IMR-90 (cell line): ENCODE data around the gene JAKMIP1. TPM values are rescaled to one million over a fixed set of nuclear protein-coding genes. Genes with fewer than 3 reads are reported as not detected.

Source experiments
- ATAC-seq: fragments of 200-7000 bp; cut with Tn5 transposase; 2 replicates; pipeline ENCODE4 v1.9.1; 2020; ENCODE audit warnings: low read depth, mild to moderate bottlenecking, moderate library complexity
- BruUV-seq: library from RNA; stranded (reverse); fragments of 400-500 nt; replicated peaks from 2 replicates; lab custom pipeline; 2021; lab: Mats Ljungman, UMichigan
- CTCF ChIA-PET: fragments of 300-600 bp; formaldehyde crosslinking; extraction: SDS; loops from one replicate; lab custom pipeline; 2021; ENCODE audit warnings: antibody characterized with exemption; lab: Yijun Ruan, JAX
- POLR2A ChIA-PET: fragments of 300-600 bp; sonication (Branson Sonifier 250); formaldehyde crosslinking; loops from one replicate; lab custom pipeline; 2022; ENCODE audit warnings: antibody characterized with exemption; ENCODE audit not compliant: unreplicated experiment; lab: Charles Lee
- DNase-seq: peaks from one replicate; pipeline ENCODE4 v3.0.0; 2013
- H2AFZ ChIP-seq: replicated peaks from 2 replicates; pipeline ENCODE3; 2013; ENCODE audit warnings: low read length, mild to moderate bottlenecking; ENCODE audit not compliant: poor library complexity
- H2AK5ac ChIP-seq: 2 replicates; pipeline ENCODE4 v1.6.1; 2013; ENCODE audit warnings: low read depth, low read length, inconsistent platforms
- H2AK9ac ChIP-seq: replicated peaks from 2 replicates; pipeline ENCODE3; 2013; ENCODE audit warnings: mild to moderate bottlenecking, low read depth, low read length, moderate library complexity; ENCODE audit not compliant: poor library complexity
- H2BK120ac ChIP-seq: 2 replicates; pipeline ENCODE4 v1.6.1; 2013; ENCODE audit warnings: low read depth, low read length, inconsistent platforms
- H2BK15ac ChIP-seq: 3 replicates; pipeline ENCODE4 v1.6.1; 2013; ENCODE audit warnings: low read depth, low read length, inconsistent platforms
- H2BK20ac ChIP-seq: 2 replicates; pipeline ENCODE4 v1.6.1; 2013; ENCODE audit warnings: low read depth, mild to moderate bottlenecking, inconsistent platforms, low read length, moderate library complexity
- H2BK5ac ChIP-seq: 2 replicates; pipeline ENCODE4 v1.6.1; 2013; ENCODE audit warnings: mild to moderate bottlenecking, low read depth, low read length, inconsistent platforms; ENCODE audit not compliant: poor library complexity, severe bottlenecking
- H3K14ac ChIP-seq: replicated peaks from 2 replicates; pipeline ENCODE4 v1.6.1; 2013; ENCODE audit warnings: low read depth, low read length, inconsistent platforms
- H3K18ac ChIP-seq: 2 replicates; pipeline ENCODE4 v1.6.1; 2013; ENCODE audit warnings: low read depth, low read length, control low read depth
- H3K23ac ChIP-seq: 2 replicates; pipeline ENCODE4 v1.6.1; 2013; ENCODE audit warnings: low read depth, low read length, inconsistent platforms
- H3K27ac ChIP-seq: 2 replicates; pipeline ENCODE4 v1.5.1; 2013; ENCODE audit warnings: mild to moderate bottlenecking, control low read depth, low read length; ENCODE audit not compliant: insufficient read depth
- H3K27me3 ChIP-seq: 2 replicates; pipeline ENCODE4 v1.6.1; 2013; ENCODE audit warnings: low read length; ENCODE audit not compliant: control insufficient read depth, insufficient read depth
- H3K36me3 ChIP-seq: 2 replicates; pipeline ENCODE4 v1.6.1; 2013; ENCODE audit warnings: low read length, mixed read lengths; ENCODE audit not compliant: control insufficient read depth, insufficient read depth
- H3K4ac ChIP-seq: 2 replicates; pipeline ENCODE4 v1.6.1; 2013; ENCODE audit warnings: low read depth, low read length, inconsistent platforms
- H3K4me1 ChIP-seq: 2 replicates; pipeline ENCODE4 v1.6.1; 2013; ENCODE audit warnings: low read length, mixed read lengths; ENCODE audit not compliant: control insufficient read depth, insufficient read depth
- H3K4me2 ChIP-seq: 2 replicates; pipeline ENCODE4 v1.6.1; 2013; ENCODE audit warnings: low read depth, mild to moderate bottlenecking, control low read depth, low read length, moderate library complexity
- H3K4me3 ChIP-seq: 2 replicates; pipeline ENCODE4 v1.5.1; 2013; ENCODE audit warnings: low read depth, mild to moderate bottlenecking, control low read depth, low read length, moderate library complexity; ENCODE audit not compliant: insufficient read depth
- H3K56ac ChIP-seq: 2 replicates; pipeline ENCODE4 v1.6.1; 2013; ENCODE audit warnings: low read length, inconsistent platforms; ENCODE audit not compliant: insufficient read depth; ENCODE audit errors: extremely low read depth
- H3K79me1 ChIP-seq, 2 experiments: 2 replicates each; pipeline ENCODE4 v1.6.1; 2013; ENCODE audit warnings: low read length in 2 of 2, inconsistent platforms in 1 of 2, low read depth in 1 of 2
- H3K9ac ChIP-seq: 2 replicates; pipeline ENCODE4 v1.6.1; 2013; ENCODE audit warnings: low read depth, low read length, control low read depth
- H3K9me1 ChIP-seq: 2 replicates; pipeline ENCODE4 v1.6.1; 2013; ENCODE audit warnings: low read length, inconsistent platforms; ENCODE audit not compliant: insufficient read depth
- H3K9me3 ChIP-seq: 2 replicates; pipeline ENCODE4 v1.6.1; 2013; ENCODE audit warnings: low read length; ENCODE audit not compliant: control insufficient read depth, insufficient read depth
- H4K20me1 ChIP-seq: 2 replicates; pipeline ENCODE4 v1.6.1; 2013; ENCODE audit warnings: low read length, inconsistent platforms; ENCODE audit not compliant: insufficient read depth
- H4K5ac ChIP-seq: 2 replicates; pipeline ENCODE4 v1.6.1; 2013; ENCODE audit warnings: mild to moderate bottlenecking, low read depth, low read length, control low read depth
- H4K8ac ChIP-seq, 2 experiments: 2 replicates each; pipeline ENCODE4 v1.6.1; 2013; ENCODE audit warnings: low read depth in 2 of 2, low read length in 2 of 2, control low read depth in 1 of 2, inconsistent platforms in 1 of 2
- H4K91ac ChIP-seq: 2 replicates; pipeline ENCODE4 v1.6.1; 2013; ENCODE audit warnings: low read depth, low read length, inconsistent platforms; ENCODE audit not compliant: insufficient read depth
- CHD1 ChIP-seq: IDR thresholded peaks from 2 replicates; pipeline ENCODE4 v1.6.1; 2012; ENCODE audit warnings: low read depth, low read length, improper control_type of control experiment
- MXI1 ChIP-seq: IDR thresholded peaks from 2 replicates; pipeline ENCODE4 v1.6.1; 2012; ENCODE audit warnings: low read depth, mild to moderate bottlenecking, low read length, moderate library complexity, borderline replicate concordance
- RAD21 ChIP-seq: IDR thresholded peaks from 2 replicates; pipeline ENCODE4 v1.6.1; 2012; ENCODE audit warnings: low read length, improper control_type of control experiment
- RCOR1 ChIP-seq: IDR thresholded peaks from 2 replicates; pipeline ENCODE4 v1.6.1; 2012; ENCODE audit warnings: mild to moderate bottlenecking, low read length, improper control_type of control experiment; ENCODE audit not compliant: insufficient replicate concordance
- WGBS, 2 experiments: methylation state at CpG; one replicate each; pipeline versions ENCODE4 v1.1.5 to v1.1.7; 2013; ENCODE audit warnings: missing lambda C conversion rate in 2 of 2; ENCODE audit not compliant: insufficient read length in 1 of 2; ENCODE audit errors: extremely low coverage in 2 of 2; 5-methylcytosine and 5-hydroxymethylcytosine counted together
- dilution Hi-C: fragments of 300-500 bp; cut with HindIII; formaldehyde crosslinking; loops from one replicate; pipeline ENCODE4 v1.14.3; 2018; ENCODE audit warnings: low sequenced_read_pairs; ENCODE audit not compliant: unreplicated experiment
- in situ Hi-C: fragments of 300-500 bp; cut with MboI; formaldehyde crosslinking; loops from 3 replicates; pipeline ENCODE4 v1.14.3; 2019; ENCODE audit warnings: low sequenced_read_pairs, inconsistent platforms, mixed read lengths
- intact Hi-C: fragments of 100-400 bp; cut with micrococcal nuclease; formaldehyde crosslinking; loops from 2 replicates; pipeline ENCODE4 v1.10.0; 2022
- polyA plus RNA-seq, 3 experiments: library from polyadenylated mRNA; depleted of rRNA; stranded (reverse); fragments of >200 nt; gene quantifications; 2 replicates each; pipeline ENCODE4 v1.2.3, GENCODE V29; 2012; ENCODE audit warnings: low replicate concordance in 1 of 3
- total RNA-seq: library from RNA; depleted of rRNA; stranded (reverse); fragments of >200 nt; gene quantifications from 2 replicates; pipeline ENCODE4 v1.2.3, GENCODE V29; 2012
- TF ChIP-seq, protein P1 (sequence below): conservative IDR thresholded peaks from 2 replicates; pipeline ENCODE4 v1.5.1; 2012; ENCODE audit warnings: mild to moderate bottlenecking, low read depth, low read length, improper control_type of control experiment

Gene JAKMIP1
- total and polyA plus RNA-seq, 2 of the 4 experiments (the other 2 are of a cell fraction), result not detected

GRCh38 chr4:6088950-6089349 lies 111.4 kb downstream of the JAKMIP1 start:
- intact Hi-C loops, result no loop called here
- no peak overlapping the region for H4K8ac ChIP-seq
- dilution Hi-C loops, result no loop called here
- H3K4ac ChIP-seq, result no peak overlapping the region
- H4K91ac ChIP-seq, result no peak overlapping the region
- no peak overlapping the region for H2AK9ac ChIP-seq
- H3K23ac ChIP-seq, result no peak overlapping the region
- no peak overlapping the region for H2BK5ac ChIP-seq
- no peak overlapping the region for H2AFZ ChIP-seq
- H3K18ac ChIP-seq, result no peak overlapping the region
- DNase-seq, result no peak
- ChIA-PET CTCF (no interaction called here), POLR2A (no interaction called here)
- H3K56ac ChIP-seq, result no peak overlapping the region
- H4K5ac ChIP-seq, result no peak overlapping the region
- no peaks in the 10 kb centered on the region for H4K20me1 ChIP-seq
- no peaks in the 10 kb centered on the region for H3K9me1 ChIP-seq
- no peak overlapping the region for H3K9ac ChIP-seq
- no peaks in the 10 kb centered on the region for H3K27me3 ChIP-seq
- no peak overlapping the region for H3K14ac ChIP-seq
- in situ Hi-C loops, result no loop called here
- no peaks in the 10 kb centered on the region for H3K36me3 ChIP-seq
- H3K4me2 ChIP-seq, result no peak overlapping the region
- 0 out of 2 replicates have a peak, but pooled peaks cover 2% of the 10 kb centered on the region for H3K9me3 ChIP-seq
- 40% methylated on average over 1 of the region's 2 CpGs; no CpG with 5 or more reads in 1 of the 2 experiments for WGBS, 2 experiments
- TF ChIP-seq CHD1 (no peak), MXI1 (no peak), RAD21 (no peak), RCOR1 (no peak)
- TF ChIP-seq, protein P1, sequence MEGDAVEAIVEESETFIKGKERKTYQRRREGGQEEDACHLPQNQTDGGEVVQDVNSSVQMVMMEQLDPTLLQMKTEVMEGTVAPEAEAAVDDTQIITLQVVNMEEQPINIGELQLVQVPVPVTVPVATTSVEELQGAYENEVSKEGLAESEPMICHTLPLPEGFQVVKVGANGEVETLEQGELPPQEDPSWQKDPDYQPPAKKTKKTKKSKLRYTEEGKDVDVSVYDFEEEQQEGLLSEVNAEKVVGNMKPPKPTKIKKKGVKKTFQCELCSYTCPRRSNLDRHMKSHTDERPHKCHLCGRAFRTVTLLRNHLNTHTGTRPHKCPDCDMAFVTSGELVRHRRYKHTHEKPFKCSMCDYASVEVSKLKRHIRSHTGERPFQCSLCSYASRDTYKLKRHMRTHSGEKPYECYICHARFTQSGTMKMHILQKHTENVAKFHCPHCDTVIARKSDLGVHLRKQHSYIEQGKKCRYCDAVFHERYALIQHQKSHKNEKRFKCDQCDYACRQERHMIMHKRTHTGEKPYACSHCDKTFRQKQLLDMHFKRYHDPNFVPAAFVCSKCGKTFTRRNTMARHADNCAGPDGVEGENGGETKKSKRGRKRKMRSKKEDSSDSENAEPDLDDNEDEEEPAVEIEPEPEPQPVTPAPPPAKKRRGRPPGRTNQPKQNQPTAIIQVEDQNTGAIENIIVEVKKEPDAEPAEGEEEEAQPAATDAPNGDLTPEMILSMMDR, result no peak
- no peak overlapping the region for H2BK20ac ChIP-seq
- no peak overlapping the region for H2BK120ac ChIP-seq
- H3K27ac ChIP-seq, result no peak overlapping the region
- no peak overlapping the region for H2BK15ac ChIP-seq
- no peak overlapping the region for H2AK5ac ChIP-seq
- H3K4me3 ChIP-seq, result no peak overlapping the region
- H3K4me1 ChIP-seq, result no peaks in the 10 kb centered on the region
- ATAC-seq, result no peak
- no peaks in the 10 kb centered on the region for H3K79me1 ChIP-seq
- no TSS peak for BruUV-seq
